ENCODE data around the gene NTSR1.

Gene NTSR1

GRCh38 chr20:62791301-62792181 lies 82.9 kb downstream of the NTSR1 start:
- no peak for FAIRE-seq

- no peak for FAIRE-seq
Measured at GRCh38 chr20:62792182-62792939, 83.7 kb downstream of the NTSR1 start.

- FAIRE-seq: no peak
Measured at GRCh38 chr20:62792940-62793756, 84.5 kb downstream of the NTSR1 start.

- no peak for FAIRE-seq
Measured at GRCh38 chr20:62793757-62794006, 85.0 kb downstream of the NTSR1 start.

- no peak for FAIRE-seq
Measured at GRCh38 chr20:62794007-62794724, 85.5 kb downstream of the NTSR1 start.

- FAIRE-seq: no peak
Measured at GRCh38 chr20:62795023-62795761, 86.6 kb downstream of the NTSR1 start.

GRCh38 chr20:62796699-62797491 lies 88.3 kb downstream of the NTSR1 start:
- no peak for FAIRE-seq

- no peak for FAIRE-seq
Measured at GRCh38 chr20:62797671-62798532, 89.3 kb downstream of the NTSR1 start.

- no peak for FAIRE-seq
Measured at GRCh38 chr20:62799036-62799435, 90.4 kb downstream of the NTSR1 start.

GRCh38 chr20:62799459-62799858 lies 90.8 kb downstream of the NTSR1 start:
- no peak for FAIRE-seq

- FAIRE-seq: no peak
Measured at GRCh38 chr20:62799873-62800272, 91.2 kb downstream of the NTSR1 start.

- no peak for FAIRE-seq
Measured at GRCh38 chr20:62800314-62801259, 92.0 kb downstream of the NTSR1 start.

GRCh38 chr20:62801284-62802010 lies 92.8 kb downstream of the NTSR1 start:
- no peak for FAIRE-seq

GRCh38 chr20:62802026-62802712 lies 93.5 kb downstream of the NTSR1 start:
- no peak for FAIRE-seq

- FAIRE-seq: no peak
Measured at GRCh38 chr20:62804021-62804626, 95.5 kb downstream of the NTSR1 start.

- no peak for FAIRE-seq
Measured at GRCh38 chr20:62804627-62805154, 96.1 kb downstream of the NTSR1 start, which contains the start of gene OGFR. TSS of gene OGFR (plus strand) at chr20:62804835. CDS start at chr20:62804860, 25 bp downstream.
